GM18517 (cell line): ENCODE measurements around the gene NEB.
A peak's percentile ranks its signal among the peaks of the same experiment; 100 is the strongest.
"Not testable (repeated sequence)": the region's sequence is repeated elsewhere in the genome, so short reads cannot be mapped to it uniquely, and the experiment has no call there.

Experiments
- ATAC-seq: cut with Tn5 transposase; IDR thresholded peaks from one replicate; pipeline ENCODE4 v1.9.1; 2021; ENCODE audit warnings: mild to moderate bottlenecking, moderate library complexity; ENCODE audit not compliant: unreplicated experiment

NEB gene

GRCh38 chr2:151619337-151619989 is 114.8 kb downstream of the NEB start:
- ATAC-seq: no peak

- ATAC-seq: no peak
Measured at GRCh38 chr2:151616760-151617339, 117.4 kb downstream of the NEB start.

GRCh38 chr2:151614606-151615306 is 119.5 kb downstream of the NEB start:
- ATAC-seq: no peak

GRCh38 chr2:151614159-151614558 is 120.1 kb downstream of the NEB start:
- ATAC-seq: no peak

- ATAC-seq: no peak
Measured at GRCh38 chr2:151611351-151611750, 122.9 kb downstream of the NEB start.

GRCh38 chr2:151610310-151610709 is 124.0 kb downstream of the NEB start:
- no peak for ATAC-seq

- ATAC-seq: no peak
Measured at GRCh38 chr2:151609705-151610104, 124.6 kb downstream of the NEB start.

GRCh38 chr2:151607459-151608424 is 126.5 kb downstream of the NEB start:
- not testable (repeated sequence) for ATAC-seq

- not testable (repeated sequence) for ATAC-seq
Measured at GRCh38 chr2:151603530-151603929, 130.7 kb downstream of the NEB start.

- not testable (repeated sequence) for ATAC-seq
Measured at GRCh38 chr2:151602402-151602801, 131.9 kb downstream of the NEB start.

GRCh38 chr2:151601803-151602202 is 132.5 kb downstream of the NEB start:
- ATAC-seq: not testable (repeated sequence)

- ATAC-seq: not testable (repeated sequence)
Measured at GRCh38 chr2:151596903-151597608, 137.2 kb downstream of the NEB start.

GRCh38 chr2:151591908-151592255 is 142.4 kb downstream of the NEB start:
- ATAC-seq: not testable (repeated sequence)

- peak; percentile 58 for ATAC-seq
Measured at GRCh38 chr2:151591250-151591907, 142.9 kb downstream of the NEB start.

- not testable (repeated sequence) for ATAC-seq
Measured at GRCh38 chr2:151581300-151581699, 153.0 kb downstream of the NEB start.

GRCh38 chr2:151580697-151581096 is 153.6 kb downstream of the NEB start:
- not testable (repeated sequence) for ATAC-seq

GRCh38 chr2:151577116-151577515 is 157.2 kb downstream of the NEB start:
- no peak for ATAC-seq

GRCh38 chr2:151576080-151576479 is 158.2 kb downstream of the NEB start:
- no peak for ATAC-seq

GRCh38 chr2:151575338-151575737 is 158.9 kb downstream of the NEB start:
- ATAC-seq: no peak

- no peak for ATAC-seq
Measured at GRCh38 chr2:151570191-151570590, 164.1 kb downstream of the NEB start.
